ENCODE results near the gene TMCC2. TPM values are rescaled to one million over a fixed set of nuclear protein-coding genes. Genes with fewer than 3 reads are reported as not detected.
"Not testable (repeated sequence)": the region's sequence is repeated elsewhere in the genome, so short reads cannot be mapped to it uniquely, and the experiment has no call there.

TMCC2 gene
- total RNA-seq (2014; rRNA removed; shearing (Covaris generic)) = 5.4 and 6.2 TPM in 2 replicates

GRCh38 chr1:205227584-205228013 is at the start of gene TMCC2:
Gene TMCC2, plus strand, starts transcription at chr1:205227946. Its CDS starts 619 bp downstream, at chr1:205228565.
- DNase-seq (ENCODE audit: low spot score) = peak; percentile 97
- in situ Hi-C loops (cut with HindIII; ENCODE audit: low sequenced_read_pairs) = no loop called here

DNA sequence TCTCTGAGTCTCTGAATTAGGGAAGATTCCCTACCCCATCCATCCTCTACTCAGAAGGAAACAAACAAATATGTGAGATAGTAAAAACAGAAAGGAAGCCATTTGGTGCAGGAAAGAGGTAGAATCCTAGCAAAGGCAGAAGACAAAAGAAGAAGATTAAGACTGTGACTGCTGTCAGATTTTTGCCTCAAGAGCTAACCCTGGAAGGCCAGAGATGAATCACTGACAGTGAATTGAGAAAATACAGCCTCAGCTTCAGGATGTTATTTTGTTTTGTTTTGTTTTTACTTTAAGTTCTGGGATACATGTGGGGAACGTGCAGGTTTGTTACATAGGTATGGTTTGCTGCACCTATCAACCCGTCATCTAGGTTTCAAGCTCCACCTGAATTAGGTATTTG is 47.9 kb upstream of the TMCC2 start:
- in situ Hi-C loops (cut with HindIII; ENCODE audit: low sequenced_read_pairs) = no loop called here
- no peak for DNase-seq (ENCODE audit: low spot score)

GRCh38 chr1:205180331-205180730 is 47.4 kb upstream of the TMCC2 start:
- DNase-seq (ENCODE audit: low spot score); in situ Hi-C loops (cut with HindIII; ENCODE audit: low sequenced_read_pairs): not testable (repeated sequence)

GRCh38 chr1:205182930-205183329 is 44.8 kb upstream of the TMCC2 start:
- no peak for DNase-seq (ENCODE audit: low spot score)
- in situ Hi-C loops (cut with HindIII; ENCODE audit: low sequenced_read_pairs) = no loop called here

GRCh38 chr1:205183676-205184335 is 43.9 kb upstream of the TMCC2 start:
- DNase-seq (ENCODE audit: low spot score) = peak; percentile 21
- in situ Hi-C loops (cut with HindIII; ENCODE audit: low sequenced_read_pairs) = no loop called here

DNA sequence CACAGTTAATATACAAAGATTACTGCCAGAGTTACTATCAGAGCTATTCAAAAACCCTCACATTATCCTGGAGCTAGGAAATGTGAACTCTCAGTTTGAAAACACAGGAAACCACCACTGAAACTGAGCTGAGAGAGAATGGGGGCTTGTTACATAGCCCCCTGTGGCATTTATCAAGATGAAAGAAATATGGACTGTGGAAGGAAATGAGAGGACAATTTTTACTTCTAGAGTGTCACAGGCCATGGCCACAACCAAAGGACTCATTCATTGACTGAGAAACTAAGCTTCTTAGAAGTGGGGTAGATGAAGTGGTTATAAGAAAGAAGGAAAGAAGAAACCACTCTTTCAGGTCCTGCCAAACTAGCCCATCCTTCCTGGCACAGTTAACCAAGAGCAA is 41.6 kb upstream of the TMCC2 start:
- in situ Hi-C loops (cut with HindIII; ENCODE audit: low sequenced_read_pairs) = no loop called here
- DNase-seq (ENCODE audit: low spot score) = no peak

DNA sequence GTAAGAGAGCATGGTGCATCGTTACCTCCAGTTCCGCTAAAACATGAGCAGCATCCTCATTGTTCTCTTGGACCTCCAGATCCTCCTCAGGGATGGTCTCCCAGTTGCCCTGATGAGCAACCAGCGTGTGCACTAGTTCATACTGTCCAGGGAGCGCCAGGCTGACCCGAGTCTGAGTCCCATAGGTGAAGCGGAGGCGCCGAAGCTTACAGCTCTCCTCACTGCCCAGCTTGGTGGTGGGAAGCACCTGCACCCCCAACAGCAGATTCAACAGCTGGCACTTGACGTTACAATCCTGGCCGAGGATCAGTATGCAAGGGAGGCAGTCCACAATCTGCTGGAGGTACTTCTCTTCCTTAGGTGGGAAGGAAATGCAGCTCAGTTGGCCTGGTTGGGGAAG is 40.3 kb upstream of the TMCC2 start:
- in situ Hi-C loops (cut with HindIII; ENCODE audit: low sequenced_read_pairs) = no loop called here
- DNase-seq (ENCODE audit: low spot score) = no peak

- no peak for DNase-seq (ENCODE audit: low spot score)
- in situ Hi-C loops (cut with HindIII; ENCODE audit: low sequenced_read_pairs) = no loop called here
Measured at GRCh38 chr1:205188098-205188497, 39.6 kb upstream of the TMCC2 start.

- DNase-seq (ENCODE audit: low spot score) = no peak
- in situ Hi-C loops (cut with HindIII; ENCODE audit: low sequenced_read_pairs) = no loop called here
Measured at GRCh38 chr1:205188596-205188995, 39.1 kb upstream of the TMCC2 start.

DNA sequence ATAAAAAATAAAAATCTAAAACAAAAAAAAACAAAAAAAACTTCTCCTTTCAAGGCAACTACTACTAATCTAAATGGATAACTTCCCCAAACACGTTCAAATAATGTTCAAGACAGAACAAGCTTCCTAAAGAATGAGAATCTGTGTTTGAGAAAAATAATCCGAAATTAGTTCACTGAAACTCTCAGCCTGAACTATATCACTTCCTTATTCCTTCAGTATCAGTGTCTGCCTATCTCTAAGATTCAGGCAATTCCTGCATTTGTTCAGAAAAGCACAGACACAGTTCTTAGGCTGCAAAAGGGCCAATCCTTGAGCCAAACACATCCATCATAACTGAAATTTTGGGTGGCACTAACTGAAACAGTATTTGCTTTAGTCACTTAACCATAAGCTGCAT is 38.6 kb upstream of the TMCC2 start:
- no peak for DNase-seq (ENCODE audit: low spot score)
- in situ Hi-C loops (cut with HindIII; ENCODE audit: low sequenced_read_pairs) = no loop called here

DNA sequence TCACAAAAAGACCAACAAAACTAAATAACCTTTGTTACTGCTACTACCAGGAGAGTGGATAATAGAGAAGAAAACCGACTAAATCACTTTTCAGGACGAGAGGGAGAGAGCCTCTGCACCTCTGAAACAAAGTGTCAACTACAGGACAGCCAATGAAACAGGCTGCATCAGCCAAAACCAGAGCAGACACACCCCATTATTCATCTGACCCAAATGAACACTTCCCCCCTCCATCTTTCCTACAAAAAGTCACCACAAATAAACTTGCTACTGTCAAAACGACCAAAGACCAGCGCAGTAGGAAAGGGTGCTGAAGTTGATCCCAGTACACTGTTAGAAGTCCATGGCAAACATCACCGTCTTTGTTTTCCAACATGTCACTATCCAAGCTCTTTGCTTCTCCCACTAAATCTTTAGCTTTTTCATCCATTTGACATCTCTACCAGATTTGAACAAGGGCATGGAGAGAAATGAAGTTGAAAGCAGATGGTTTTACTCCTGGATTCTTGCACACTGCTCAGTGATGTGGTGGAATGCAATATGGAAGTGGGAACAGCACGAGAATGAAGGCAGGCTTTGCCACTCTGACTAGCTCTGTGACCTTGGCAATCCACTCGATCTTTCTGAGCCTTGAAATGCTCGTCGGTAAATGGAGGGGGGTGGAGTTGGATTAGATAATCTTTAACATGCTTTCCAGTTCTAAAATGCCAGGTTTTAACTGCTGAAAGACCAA is 36.7 kb upstream of the TMCC2 start:
- DNase-seq (ENCODE audit: low spot score) = peak; percentile 48
- in situ Hi-C loops (cut with HindIII; ENCODE audit: low sequenced_read_pairs) = no loop called here

- in situ Hi-C loops (cut with HindIII; ENCODE audit: low sequenced_read_pairs) = no loop called here
- peak; percentile 54 for DNase-seq (ENCODE audit: low spot score)
Measured at GRCh38 chr1:205191622-205192021, 36.1 kb upstream of the TMCC2 start.

DNA sequence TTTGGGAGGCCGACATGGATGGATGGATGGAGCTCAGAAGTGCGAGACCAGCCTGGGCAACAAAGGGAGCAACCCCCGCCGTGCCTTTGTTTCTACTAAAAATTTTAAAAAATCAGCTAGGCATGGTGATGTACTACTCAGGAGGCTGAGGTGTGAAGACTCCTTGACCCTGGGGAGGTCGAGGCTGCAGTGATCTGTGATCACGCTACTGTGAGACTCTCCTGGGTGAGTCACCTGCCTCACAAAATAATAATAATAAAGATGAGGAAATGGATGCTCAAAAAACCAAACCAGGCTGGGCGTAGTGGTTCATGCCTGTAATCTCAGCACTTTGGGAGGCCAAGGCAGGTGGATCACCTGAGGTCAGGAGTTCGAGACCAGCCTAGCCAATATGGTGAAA is 35.5 kb upstream of the TMCC2 start:
- DNase-seq (ENCODE audit: low spot score) = no peak
- in situ Hi-C loops (cut with HindIII; ENCODE audit: low sequenced_read_pairs) = no loop called here

DNA sequence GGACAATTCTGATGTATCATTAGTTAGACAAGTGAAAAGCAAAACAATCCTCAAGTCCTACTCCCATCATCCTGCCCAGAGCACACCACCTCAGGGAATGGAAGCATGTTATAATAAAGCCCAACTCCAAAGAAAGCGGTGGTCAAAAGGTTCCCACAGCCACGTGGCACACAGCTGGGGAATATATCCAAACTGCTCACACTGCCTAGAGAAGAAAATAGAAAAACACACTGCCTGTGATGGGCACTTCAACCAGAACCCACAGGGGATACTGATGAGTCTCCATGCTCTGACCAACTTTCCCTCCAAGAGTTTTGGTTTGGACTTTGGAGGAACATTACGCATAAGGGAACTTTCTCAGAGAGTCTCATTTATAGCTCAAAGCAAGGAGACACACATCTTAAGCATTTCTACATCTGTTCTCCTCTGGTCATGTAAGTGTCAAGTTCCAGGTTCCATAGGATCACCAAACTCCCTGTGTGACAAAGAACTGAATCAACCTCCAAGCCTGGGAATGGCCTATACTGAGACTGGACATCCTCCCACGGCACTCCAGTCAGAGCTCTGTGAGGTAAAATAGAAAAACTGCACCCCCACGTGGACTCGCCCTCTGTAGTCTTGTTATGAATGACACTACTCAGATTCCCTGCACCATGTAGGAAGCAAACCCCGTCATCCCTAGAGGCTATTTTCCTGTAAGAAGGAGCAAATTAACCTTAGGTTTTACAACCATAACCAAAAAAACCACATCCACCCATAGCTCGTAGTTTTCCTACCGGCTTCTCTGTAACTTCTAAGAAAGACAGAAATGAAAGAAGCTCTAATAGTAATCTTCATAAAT is 28.4 kb upstream of the TMCC2 start:
- in situ Hi-C loops (cut with HindIII; ENCODE audit: low sequenced_read_pairs) = no loop called here
- no peak for DNase-seq (ENCODE audit: low spot score)

DNA sequence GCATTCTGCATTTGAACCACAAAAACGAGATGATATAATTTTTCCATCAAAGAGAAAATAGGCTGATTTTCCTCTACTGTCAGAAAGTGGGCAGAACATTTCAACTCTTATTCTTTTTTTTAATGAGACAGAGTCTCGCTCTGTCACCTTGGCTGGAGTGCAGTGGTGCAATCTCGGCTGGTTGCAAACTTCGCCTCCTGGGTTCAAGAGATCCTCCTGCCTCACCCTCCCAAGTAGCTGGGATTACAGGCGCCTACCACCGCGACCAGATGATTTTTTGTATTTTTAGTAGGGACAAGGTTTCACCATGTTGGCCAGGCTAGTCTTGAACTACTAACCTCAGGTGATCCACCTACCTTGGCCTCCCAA is 27.8 kb upstream of the TMCC2 start:
- no peak for DNase-seq (ENCODE audit: low spot score)
- in situ Hi-C loops (cut with HindIII; ENCODE audit: low sequenced_read_pairs) = no loop called here

GRCh38 chr1:205204552-205204951 is 23.2 kb upstream of the TMCC2 start:
- in situ Hi-C loops (cut with HindIII; ENCODE audit: low sequenced_read_pairs) = no loop called here
- DNase-seq (ENCODE audit: low spot score) = no peak

GRCh38 chr1:205205055-205205454 is 22.7 kb upstream of the TMCC2 start:
- no peak for DNase-seq (ENCODE audit: low spot score)
- in situ Hi-C loops (cut with HindIII; ENCODE audit: low sequenced_read_pairs) = no loop called here

GRCh38 chr1:205208811-205209210 is 18.9 kb upstream of the TMCC2 start:
- no peak for DNase-seq (ENCODE audit: low spot score)
- in situ Hi-C loops (cut with HindIII; ENCODE audit: low sequenced_read_pairs) = no loop called here

DNA sequence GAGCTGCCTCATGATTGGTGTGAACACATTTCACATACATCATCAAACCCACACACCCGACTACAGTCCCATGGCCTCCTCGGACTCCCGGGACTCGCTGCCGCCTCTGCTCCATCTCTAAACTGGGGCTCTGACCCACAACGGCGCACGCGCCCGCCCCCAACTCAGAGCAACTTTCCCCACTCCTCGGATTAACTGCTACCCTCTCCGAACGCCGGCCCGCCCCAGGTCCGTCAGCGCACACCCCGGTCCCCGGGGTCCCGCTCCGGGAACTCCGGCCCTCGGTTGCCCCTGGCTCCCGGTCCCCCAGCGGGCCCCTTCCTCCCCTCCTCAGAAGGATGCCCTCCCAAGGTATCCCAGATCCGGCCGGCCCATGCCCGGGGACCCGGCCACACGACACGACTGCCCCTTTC is 17.0 kb upstream of the TMCC2 start:
- no peak for DNase-seq (ENCODE audit: low spot score)
- in situ Hi-C loops (cut with HindIII; ENCODE audit: low sequenced_read_pairs) = no loop called here

Measured in G401 (cell line).